HepG2 (cell line): ENCODE results near the gene ZFR. TPM values are rescaled to one million over a fixed set of nuclear protein-coding genes. Genes with fewer than 3 reads are reported as not detected.
A peak's percentile ranks its signal among the peaks of the same experiment; 100 is the strongest.

ENCODE experiments used
- AHR ChIP-seq: IDR thresholded peaks from 2 replicates; pipeline ENCODE4 v1.6.1; 2018; ENCODE audit warnings: missing genetic modification reagents, missing compliant biosample characterization
- ATF7-NPFF ChIP-seq: sonication (generic); formaldehyde crosslinking; IDR thresholded peaks from 2 replicates; pipeline ENCODE4 v1.8.1; 2023; ENCODE audit warnings: mild to moderate bottlenecking, low read depth, missing genetic modification reagents, moderate library complexity
- BCL6 ChIP-seq: IDR thresholded peaks from 2 replicates; pipeline ENCODE4 v1.6.1; 2016; ENCODE audit warnings: missing genetic modification reagents, missing compliant biosample characterization
- MED1 ChIP-seq: sonication (generic); formaldehyde crosslinking; IDR thresholded peaks from 2 replicates; pipeline ENCODE4 v1.4.0; 2020; ENCODE audit warnings: missing genetic modification reagents
- MIER2 ChIP-seq: IDR thresholded peaks from 2 replicates; pipeline ENCODE4 v1.6.1; 2016; ENCODE audit warnings: missing biosample characterization, missing genetic modification reagents
- NPAS2 ChIP-seq: sonication (generic); formaldehyde crosslinking; IDR thresholded peaks from 2 replicates; pipeline ENCODE4 v1.8.0; 2022; ENCODE audit warnings: mild to moderate bottlenecking, missing genetic modification reagents, borderline replicate concordance
- RAD51 ChIP-seq: fragments of 450-650 bp; IDR thresholded peaks from 2 replicates; pipeline ENCODE4 v1.6.1; 2016; ENCODE audit warnings: borderline replicate concordance
- TEAD2 ChIP-seq: sonication (generic); formaldehyde crosslinking; IDR thresholded peaks from 2 replicates; pipeline ENCODE4 v1.9.0; 2021; ENCODE audit warnings: missing genetic modification reagents
- TOE1 ChIP-seq: sonication (generic); formaldehyde crosslinking; IDR thresholded peaks from 2 replicates; pipeline ENCODE4 v1.4.0; 2020; ENCODE audit warnings: mild to moderate bottlenecking, missing genetic modification reagents
- ZFP62 ChIP-seq: sonication (generic); formaldehyde crosslinking; IDR thresholded peaks from 2 replicates; pipeline ENCODE4 v1.4.0; 2020; ENCODE audit warnings: missing genetic modification reagents
- ZNF256 ChIP-seq: sonication (generic); formaldehyde crosslinking; conservative IDR thresholded peaks from 2 replicates; pipeline ENCODE4 v1.4.0; 2020; ENCODE audit warnings: missing genetic modification reagents
- ZNF772 ChIP-seq: sonication (generic); formaldehyde crosslinking; IDR thresholded peaks from 2 replicates; pipeline ENCODE4 v1.5.0; 2020; ENCODE audit warnings: mild to moderate bottlenecking, missing genetic modification reagents
- ZNF776 ChIP-seq: sonication (generic); formaldehyde crosslinking; IDR thresholded peaks from 2 replicates; pipeline ENCODE4 v1.4.0; 2020; ENCODE audit warnings: mild to moderate bottlenecking, missing genetic modification reagents
- polyA plus RNA-seq, 8 experiments: library from polyadenylated mRNA; depleted of rRNA in 3 of 8; stranded (reverse) in 7 of 8; unstranded in 1 of 8; fragments of >200 nt; fragmentation: Illumina TruSeq in 4 of 8; extraction: Trizol in 4 of 8; gene quantifications; 2 replicates each; pipeline versions ENCODE4 v1.2.1 to v1.2.3, GENCODE V29; 2011 to 2016; ENCODE audit warnings: low read depth in 4 of 8, missing spikeins in 1 of 8, mixed read lengths in 1 of 8; ENCODE audit not compliant: insufficient read depth in 1 of 8
- total RNA-seq, 5 experiments: library from RNA; depleted of rRNA; stranded (reverse); fragments of >200 nt; fragmentation: Illumina TruSeq; extraction: Trizol; gene quantifications; 2 replicates each; pipeline ENCODE4 v1.2.3, GENCODE V29; 2016; ENCODE audit warnings: low read depth in 1 of 5
- TF ChIP-seq, protein P1 (sequence below): sonication (generic); formaldehyde crosslinking; IDR thresholded peaks from 2 replicates; pipeline ENCODE4; 2020; ENCODE audit warnings: missing genetic modification reagents, mild to moderate bottlenecking, borderline replicate concordance
- TF ChIP-seq, protein P2 (sequence below): sonication (generic); formaldehyde crosslinking; conservative IDR thresholded peaks from 2 replicates; pipeline ENCODE4 v1.4.0; 2020; ENCODE audit warnings: missing genetic modification reagents
- TF ChIP-seq, protein P3 (sequence below): sonication (generic); formaldehyde crosslinking; IDR thresholded peaks from 2 replicates; pipeline ENCODE4 v1.4.0; 2020; ENCODE audit warnings: mild to moderate bottlenecking, missing genetic modification reagents
- TF ChIP-seq, protein P4 (sequence below): conservative IDR thresholded peaks from 2 replicates; pipeline ENCODE4 v1.6.1; 2018; ENCODE audit warnings: missing genetic modification reagents
- TF ChIP-seq, protein P5 (sequence below): sonication (generic); formaldehyde crosslinking; IDR thresholded peaks from 2 replicates; pipeline ENCODE4 v1.5.1; 2020; ENCODE audit warnings: missing genetic modification reagents, mild to moderate bottlenecking, borderline replicate concordance
- TF ChIP-seq, protein P6 (sequence below): sonication (generic); formaldehyde crosslinking; IDR thresholded peaks from 2 replicates; pipeline ENCODE4 v1.8.0; 2022; ENCODE audit warnings: mild to moderate bottlenecking, missing genetic modification reagents

The ZFR gene
- total and polyA plus RNA-seq, 2 of the 13 experiments (the other 11 are each of a cell fraction or from before 2014, with no cell fraction given) = 89.0 to 92.8 TPM

DNA sequence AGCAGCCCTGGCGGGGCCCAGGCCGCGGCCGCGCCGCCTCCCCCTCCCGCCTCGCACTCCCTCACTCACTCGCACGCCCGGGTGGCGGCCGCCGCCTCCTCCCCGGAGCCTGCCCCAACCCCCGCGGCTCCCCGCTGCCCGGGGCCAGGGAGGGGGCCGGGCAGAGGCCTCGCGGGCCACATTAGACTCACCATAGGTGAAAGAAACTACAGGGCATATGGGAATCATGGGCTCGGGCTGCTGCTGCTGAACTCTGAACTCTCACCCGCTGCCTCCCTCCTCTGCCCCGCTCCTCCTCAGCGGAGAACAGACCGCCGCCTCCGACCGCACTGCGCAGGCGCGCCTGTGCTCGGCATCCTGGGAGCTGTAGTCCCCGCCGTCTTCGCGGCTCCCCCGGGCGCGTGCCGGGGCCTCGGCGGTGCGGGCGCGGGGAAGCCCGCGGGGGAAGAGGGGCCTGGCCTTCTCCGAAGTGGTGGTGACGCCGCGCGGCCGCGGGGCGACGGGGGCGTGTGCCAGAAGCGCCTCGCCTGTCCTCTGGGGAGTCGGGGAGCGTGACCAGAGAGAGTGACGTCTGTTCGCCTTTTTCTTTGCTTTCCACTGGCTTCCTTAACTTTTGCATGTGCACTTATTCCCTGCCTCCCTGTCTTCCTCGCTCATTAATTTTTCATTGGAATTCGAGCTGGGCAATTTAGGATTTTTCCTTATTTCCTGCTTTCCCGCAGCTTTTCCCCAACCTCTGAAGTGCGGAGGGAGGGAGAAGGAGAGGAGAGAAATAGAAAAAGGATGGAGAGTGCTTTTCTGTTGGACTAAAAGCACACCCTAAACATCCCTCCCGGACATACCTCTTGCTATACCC lies at the start of gene ZFR (continued):
- TF ChIP-seq, protein P1, sequence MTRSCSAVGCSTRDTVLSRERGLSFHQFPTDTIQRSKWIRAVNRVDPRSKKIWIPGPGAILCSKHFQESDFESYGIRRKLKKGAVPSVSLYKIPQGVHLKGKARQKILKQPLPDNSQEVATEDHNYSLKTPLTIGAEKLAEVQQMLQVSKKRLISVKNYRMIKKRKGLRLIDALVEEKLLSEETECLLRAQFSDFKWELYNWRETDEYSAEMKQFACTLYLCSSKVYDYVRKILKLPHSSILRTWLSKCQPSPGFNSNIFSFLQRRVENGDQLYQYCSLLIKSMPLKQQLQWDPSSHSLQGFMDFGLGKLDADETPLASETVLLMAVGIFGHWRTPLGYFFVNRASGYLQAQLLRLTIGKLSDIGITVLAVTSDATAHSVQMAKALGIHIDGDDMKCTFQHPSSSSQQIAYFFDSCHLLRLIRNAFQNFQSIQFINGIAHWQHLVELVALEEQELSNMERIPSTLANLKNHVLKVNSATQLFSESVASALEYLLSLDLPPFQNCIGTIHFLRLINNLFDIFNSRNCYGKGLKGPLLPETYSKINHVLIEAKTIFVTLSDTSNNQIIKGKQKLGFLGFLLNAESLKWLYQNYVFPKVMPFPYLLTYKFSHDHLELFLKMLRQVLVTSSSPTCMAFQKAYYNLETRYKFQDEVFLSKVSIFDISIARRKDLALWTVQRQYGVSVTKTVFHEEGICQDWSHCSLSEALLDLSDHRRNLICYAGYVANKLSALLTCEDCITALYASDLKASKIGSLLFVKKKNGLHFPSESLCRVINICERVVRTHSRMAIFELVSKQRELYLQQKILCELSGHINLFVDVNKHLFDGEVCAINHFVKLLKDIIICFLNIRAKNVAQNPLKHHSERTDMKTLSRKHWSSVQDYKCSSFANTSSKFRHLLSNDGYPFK = no peak; the same call in 1 of the 2 replicates
- peak; percentile 89 for TF ChIP-seq ZNF772 (CRISPR knock-in tag)
- peak; percentile 69; the same call in 1 of the 2 replicates for TF ChIP-seq TEAD2
- TF ChIP-seq ATF7-NPFF (CRISPR knock-in tag) = peak; percentile 94
- no peak for TF ChIP-seq ZFP62 (CRISPR knock-in tag)
- TF ChIP-seq, protein P2, sequence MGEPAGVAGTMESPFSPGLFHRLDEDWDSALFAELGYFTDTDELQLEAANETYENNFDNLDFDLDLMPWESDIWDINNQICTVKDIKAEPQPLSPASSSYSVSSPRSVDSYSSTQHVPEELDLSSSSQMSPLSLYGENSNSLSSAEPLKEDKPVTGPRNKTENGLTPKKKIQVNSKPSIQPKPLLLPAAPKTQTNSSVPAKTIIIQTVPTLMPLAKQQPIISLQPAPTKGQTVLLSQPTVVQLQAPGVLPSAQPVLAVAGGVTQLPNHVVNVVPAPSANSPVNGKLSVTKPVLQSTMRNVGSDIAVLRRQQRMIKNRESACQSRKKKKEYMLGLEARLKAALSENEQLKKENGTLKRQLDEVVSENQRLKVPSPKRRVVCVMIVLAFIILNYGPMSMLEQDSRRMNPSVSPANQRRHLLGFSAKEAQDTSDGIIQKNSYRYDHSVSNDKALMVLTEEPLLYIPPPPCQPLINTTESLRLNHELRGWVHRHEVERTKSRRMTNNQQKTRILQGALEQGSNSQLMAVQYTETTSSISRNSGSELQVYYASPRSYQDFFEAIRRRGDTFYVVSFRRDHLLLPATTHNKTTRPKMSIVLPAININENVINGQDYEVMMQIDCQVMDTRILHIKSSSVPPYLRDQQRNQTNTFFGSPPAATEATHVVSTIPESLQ (CRISPR knock-in tag) = no peak
- TF ChIP-seq TOE1 (CRISPR knock-in tag) = 0 out of 2 replicates have a peak, but pooled peaks have one; percentile 36
- TF ChIP-seq, protein P3, sequence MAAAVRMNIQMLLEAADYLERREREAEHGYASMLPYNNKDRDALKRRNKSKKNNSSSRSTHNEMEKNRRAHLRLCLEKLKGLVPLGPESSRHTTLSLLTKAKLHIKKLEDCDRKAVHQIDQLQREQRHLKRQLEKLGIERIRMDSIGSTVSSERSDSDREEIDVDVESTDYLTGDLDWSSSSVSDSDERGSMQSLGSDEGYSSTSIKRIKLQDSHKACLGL (CRISPR knock-in tag) = peak; percentile 81; the same call in 1 of the 2 replicates
- no peak for TF ChIP-seq NPAS2 (CRISPR knock-in tag)
- no peak for TF ChIP-seq AHR (CRISPR knock-in tag)
- TF ChIP-seq ZNF776 (CRISPR knock-in tag) = peak; percentile 91; the same call in 1 of the 2 replicates
- TF ChIP-seq MIER2 (CRISPR knock-in tag) = no peak; the same call in 1 of the 2 replicates
- no peak; the same call in 1 of the 2 replicates for TF ChIP-seq ZNF256
- TF ChIP-seq MED1 (CRISPR knock-in tag) = peak; percentile 53; the same call in 1 of the 2 replicates
- TF ChIP-seq RAD51 = no peak
- TF ChIP-seq, protein P4, sequence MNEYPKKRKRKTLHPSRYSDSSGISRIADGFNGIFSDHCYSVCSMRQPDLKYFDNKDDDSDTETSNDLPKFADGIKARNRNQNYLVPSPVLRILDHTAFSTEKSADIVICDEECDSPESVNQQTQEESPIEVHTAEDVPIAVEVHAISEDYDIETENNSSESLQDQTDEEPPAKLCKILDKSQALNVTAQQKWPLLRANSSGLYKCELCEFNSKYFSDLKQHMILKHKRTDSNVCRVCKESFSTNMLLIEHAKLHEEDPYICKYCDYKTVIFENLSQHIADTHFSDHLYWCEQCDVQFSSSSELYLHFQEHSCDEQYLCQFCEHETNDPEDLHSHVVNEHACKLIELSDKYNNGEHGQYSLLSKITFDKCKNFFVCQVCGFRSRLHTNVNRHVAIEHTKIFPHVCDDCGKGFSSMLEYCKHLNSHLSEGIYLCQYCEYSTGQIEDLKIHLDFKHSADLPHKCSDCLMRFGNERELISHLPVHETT (CRISPR knock-in tag) = no peak
- TF ChIP-seq, protein P5, sequence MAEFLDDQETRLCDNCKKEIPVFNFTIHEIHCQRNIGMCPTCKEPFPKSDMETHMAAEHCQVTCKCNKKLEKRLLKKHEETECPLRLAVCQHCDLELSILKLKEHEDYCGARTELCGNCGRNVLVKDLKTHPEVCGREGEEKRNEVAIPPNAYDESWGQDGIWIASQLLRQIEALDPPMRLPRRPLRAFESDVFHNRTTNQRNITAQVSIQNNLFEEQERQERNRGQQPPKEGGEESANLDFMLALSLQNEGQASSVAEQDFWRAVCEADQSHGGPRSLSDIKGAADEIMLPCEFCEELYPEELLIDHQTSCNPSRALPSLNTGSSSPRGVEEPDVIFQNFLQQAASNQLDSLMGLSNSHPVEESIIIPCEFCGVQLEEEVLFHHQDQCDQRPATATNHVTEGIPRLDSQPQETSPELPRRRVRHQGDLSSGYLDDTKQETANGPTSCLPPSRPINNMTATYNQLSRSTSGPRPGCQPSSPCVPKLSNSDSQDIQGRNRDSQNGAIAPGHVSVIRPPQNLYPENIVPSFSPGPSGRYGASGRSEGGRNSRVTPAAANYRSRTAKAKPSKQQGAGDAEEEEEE = no peak
- TF ChIP-seq, protein P6, sequence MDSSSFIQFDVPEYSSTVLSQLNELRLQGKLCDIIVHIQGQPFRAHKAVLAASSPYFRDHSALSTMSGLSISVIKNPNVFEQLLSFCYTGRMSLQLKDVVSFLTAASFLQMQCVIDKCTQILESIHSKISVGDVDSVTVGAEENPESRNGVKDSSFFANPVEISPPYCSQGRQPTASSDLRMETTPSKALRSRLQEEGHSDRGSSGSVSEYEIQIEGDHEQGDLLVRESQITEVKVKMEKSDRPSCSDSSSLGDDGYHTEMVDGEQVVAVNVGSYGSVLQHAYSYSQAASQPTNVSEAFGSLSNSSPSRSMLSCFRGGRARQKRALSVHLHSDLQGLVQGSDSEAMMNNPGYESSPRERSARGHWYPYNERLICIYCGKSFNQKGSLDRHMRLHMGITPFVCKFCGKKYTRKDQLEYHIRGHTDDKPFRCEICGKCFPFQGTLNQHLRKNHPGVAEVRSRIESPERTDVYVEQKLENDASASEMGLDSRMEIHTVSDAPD = peak; percentile 78; the same call in 1 of the 2 replicates
- TF ChIP-seq BCL6 = peak; percentile 46
